Activated CD4-positive, alpha-beta T cell treated with anti-CD3 and anti-CD28 coated beads, Interleukin-2, Interleukin-4, amounts not matched to agents 100 ng/mL and 50 ng/mL, durations not matched to agents 16 hours and 8 hours (primary cell): ENCODE data around the gene SEMA4G.

ENCODE experiments used
- DNase-seq: peaks from one replicate; pipeline ENCODE4 v3.0.0-alpha.2; 2020; ENCODE audit warnings: low spot score

SEMA4G gene, protein sequence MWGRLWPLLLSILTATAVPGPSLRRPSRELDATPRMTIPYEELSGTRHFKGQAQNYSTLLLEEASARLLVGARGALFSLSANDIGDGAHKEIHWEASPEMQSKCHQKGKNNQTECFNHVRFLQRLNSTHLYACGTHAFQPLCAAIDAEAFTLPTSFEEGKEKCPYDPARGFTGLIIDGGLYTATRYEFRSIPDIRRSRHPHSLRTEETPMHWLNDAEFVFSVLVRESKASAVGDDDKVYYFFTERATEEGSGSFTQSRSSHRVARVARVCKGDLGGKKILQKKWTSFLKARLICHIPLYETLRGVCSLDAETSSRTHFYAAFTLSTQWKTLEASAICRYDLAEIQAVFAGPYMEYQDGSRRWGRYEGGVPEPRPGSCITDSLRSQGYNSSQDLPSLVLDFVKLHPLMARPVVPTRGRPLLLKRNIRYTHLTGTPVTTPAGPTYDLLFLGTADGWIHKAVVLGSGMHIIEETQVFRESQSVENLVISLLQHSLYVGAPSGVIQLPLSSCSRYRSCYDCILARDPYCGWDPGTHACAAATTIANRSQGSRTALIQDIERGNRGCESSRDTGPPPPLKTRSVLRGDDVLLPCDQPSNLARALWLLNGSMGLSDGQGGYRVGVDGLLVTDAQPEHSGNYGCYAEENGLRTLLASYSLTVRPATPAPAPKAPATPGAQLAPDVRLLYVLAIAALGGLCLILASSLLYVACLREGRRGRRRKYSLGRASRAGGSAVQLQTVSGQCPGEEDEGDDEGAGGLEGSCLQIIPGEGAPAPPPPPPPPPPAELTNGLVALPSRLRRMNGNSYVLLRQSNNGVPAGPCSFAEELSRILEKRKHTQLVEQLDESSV

DNA sequence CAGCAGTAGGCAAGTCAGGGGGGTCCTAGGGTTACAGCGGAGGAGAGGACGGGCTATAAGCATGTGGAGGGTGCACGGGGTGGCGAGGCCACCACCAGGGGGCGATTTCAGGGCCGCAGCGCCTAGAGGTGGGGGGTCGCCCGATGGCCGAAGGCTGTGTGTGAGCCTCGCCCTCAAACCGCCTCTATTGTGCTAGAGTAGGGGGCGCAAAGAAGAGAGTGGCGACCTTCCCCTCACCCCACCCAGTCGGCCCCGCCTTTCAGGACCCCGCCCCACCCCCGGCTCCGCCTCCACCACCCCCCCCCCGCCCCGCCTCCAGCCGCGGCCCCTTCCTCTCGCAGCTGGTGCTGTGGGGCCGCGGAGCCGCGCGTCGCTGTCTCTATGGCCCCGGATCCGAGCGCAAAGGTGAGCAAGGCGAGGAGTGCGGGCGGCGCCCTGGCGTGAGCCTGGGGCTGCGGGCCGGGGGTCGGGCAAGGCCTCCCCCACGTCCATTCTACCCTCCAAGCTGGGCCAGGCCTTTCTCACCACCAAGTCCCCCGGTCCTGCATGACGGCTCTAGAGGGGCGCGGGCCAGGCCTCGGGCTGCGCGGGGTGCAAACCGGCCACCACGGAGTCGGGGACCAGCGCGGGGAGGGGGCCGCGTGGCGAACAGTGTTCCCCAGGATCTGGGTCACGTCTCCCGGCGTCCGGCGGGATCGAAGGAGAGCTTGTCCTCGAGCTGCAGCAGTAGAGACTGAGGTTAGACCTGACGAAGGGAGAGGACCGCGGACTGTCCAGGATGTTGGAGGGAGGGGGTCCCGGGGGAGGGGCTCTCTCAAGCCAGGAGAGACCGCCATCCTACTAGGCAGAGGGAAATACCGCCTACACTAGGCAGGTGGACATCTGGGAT, at the start of gene SEMA4G:
SEMA4G (plus strand) TSS at position 318 of the 889 bp plus-strand sequence. CDS start 3,409 bp downstream, outside the sequence.
- peak; percentile 28 for DNase-seq

- no peak for DNase-seq
Measured at GRCh38 chr10:100923580-100923979, 45.7 kb upstream of the SEMA4G start.

DNA sequence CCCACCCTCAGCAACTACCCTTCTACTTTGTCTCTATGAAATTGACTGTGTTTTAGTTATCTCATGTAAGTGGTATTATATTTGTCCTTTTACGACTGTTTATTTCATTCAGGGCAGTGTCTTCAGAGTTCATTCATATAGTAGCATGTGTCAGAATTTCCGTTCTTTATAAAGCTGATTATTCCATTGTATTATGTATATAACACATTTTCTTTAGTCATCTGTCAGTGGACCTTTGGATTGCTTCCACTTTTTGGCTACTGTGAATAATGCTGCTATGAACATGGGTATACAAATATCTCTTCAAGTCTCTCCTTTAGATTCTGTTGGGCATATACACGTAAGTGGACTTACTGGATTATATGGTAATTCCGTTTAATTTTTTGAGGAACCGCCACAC, 42.0 kb upstream of the SEMA4G start:
- DNase-seq, result no peak

GRCh38 chr10:100928039-100928438, 41.3 kb upstream of the SEMA4G start:
- DNase-seq, result no peak

- no peak for DNase-seq
Measured at GRCh38 chr10:100930368-100930767, 38.9 kb upstream of the SEMA4G start.

- DNase-seq, result peak; percentile 9
Measured at GRCh38 chr10:100934084-100934659, 35.1 kb upstream of the SEMA4G start.

DNA sequence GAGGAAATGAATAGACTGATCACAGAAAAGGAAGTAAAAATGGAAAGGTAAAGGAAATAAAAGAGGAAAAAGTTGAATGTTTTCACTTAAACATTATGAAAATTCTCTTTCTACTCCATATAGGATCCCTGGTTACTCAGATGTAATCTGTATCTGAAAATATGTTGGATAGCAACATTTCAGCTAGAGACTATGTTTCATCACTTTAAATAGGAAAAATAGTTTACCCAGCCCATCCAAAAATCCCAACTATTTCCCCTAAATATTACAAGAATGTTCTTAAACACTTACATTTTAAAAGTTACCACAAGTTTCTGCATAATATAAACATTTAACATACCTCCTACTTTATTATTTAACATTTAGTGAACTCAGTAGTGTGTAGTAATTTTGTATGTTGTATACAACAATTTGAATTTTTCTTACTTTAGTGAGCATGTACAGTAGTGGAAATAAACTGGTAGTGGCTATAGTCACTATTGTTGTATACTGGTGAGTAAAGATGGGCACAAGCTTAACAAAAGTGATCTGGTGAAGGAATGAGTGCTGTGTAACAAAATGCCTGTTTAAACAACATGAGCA, 29.4 kb upstream of the SEMA4G start:
- DNase-seq, result no peak

- DNase-seq, result no peak
Measured at GRCh38 chr10:100942229-100942628, 27.1 kb upstream of the SEMA4G start.

GRCh38 chr10:100943508-100943907, 25.8 kb upstream of the SEMA4G start:
- no peak for DNase-seq

GRCh38 chr10:100945754-100946153, 23.6 kb upstream of the SEMA4G start:
- no peak for DNase-seq

DNA sequence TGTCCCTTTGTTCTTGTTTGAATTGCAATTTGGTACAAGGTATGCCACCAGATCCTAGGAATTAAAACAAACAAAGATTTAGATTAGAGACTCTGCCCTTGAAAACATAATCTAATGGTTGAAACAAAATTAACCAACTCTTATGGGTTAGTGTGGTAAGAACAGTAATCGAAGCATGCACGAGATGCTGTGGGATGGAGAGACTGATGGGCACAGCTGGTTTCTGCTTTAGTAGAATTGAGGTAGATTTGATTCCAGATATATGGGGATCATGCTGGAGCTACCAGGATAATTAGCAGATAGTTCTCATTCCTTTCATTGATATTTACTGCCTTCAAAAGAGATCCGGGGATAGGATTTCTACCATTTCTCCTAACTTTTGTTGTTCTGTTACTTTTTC, 20.4 kb upstream of the SEMA4G start:
- DNase-seq, result no peak

DNA sequence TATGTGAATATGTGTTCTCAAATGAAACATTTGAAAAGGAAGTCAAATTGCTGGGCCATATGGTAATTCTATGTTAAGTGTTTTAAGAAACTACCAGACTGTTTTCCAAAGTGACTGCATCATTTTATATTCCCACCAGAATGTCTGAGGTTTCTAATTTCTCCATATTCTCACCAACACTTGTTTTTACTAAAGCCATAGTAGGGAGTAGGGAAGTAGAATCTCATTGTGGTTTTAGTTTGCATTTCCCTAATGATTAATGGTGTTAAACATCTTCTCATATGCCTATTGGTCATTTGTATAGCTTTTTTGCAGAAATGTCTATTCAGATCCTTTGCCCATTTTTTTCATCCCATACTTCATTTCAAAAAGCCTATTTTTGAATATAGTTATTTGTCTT, 9.1 kb upstream of the SEMA4G start:
- no peak for DNase-seq

- DNase-seq, result no peak
Measured at GRCh38 chr10:100962351-100963080, 6.8 kb upstream of the SEMA4G start.

DNA sequence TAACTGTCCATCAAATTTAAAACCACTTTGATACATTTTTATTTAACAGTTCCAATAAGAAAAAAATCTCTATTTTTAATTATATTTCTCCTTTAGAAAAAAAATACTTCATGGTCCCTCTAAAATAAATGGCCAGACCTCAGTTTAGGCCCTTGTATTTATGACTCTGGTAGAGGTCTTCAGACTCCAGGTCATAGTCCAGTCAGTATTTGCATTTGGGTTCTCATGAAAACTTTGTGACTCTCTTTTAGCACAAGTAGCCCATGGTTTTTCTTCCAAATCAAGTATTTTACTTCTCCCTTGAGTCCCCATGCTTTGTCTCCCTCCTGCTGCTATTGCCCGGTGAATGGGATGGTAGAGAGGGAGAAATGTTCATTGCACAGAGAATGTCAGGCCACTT, 5.5 kb upstream of the SEMA4G start:
- no peak for DNase-seq

GRCh38 chr10:100965820-100966219, 3.5 kb upstream of the SEMA4G start:
- no peak for DNase-seq

GRCh38 chr10:100966887-100967286, 2.4 kb upstream of the SEMA4G start:
- no peak for DNase-seq

GRCh38 chr10:100967332-100967731, 2.0 kb upstream of the SEMA4G start:
- no peak for DNase-seq

- DNase-seq, result no peak
Measured at GRCh38 chr10:100968062-100968736, 1.1 kb upstream of the SEMA4G start.

GRCh38 chr10:100968863-100969186, 479 bp upstream of the SEMA4G start:
- DNase-seq, result no peak
